Measurements from ENCODE around the gene TEDC2. TPM values are rescaled to one million over a fixed set of nuclear protein-coding genes. Genes with fewer than 3 reads are reported as not detected.
A peak's percentile ranks its signal among the peaks of the same experiment; 100 is the strongest.
"Not testable (repeated sequence)": the region's sequence is repeated elsewhere in the genome, so short reads cannot be mapped to it uniquely, and the experiment has no call there.

TEDC2 gene
- 50.8 and 61.3 TPM in 2 replicates for total RNA-seq (2014; rRNA removed; shearing (Covaris generic))
- 19.1 and 25.2 TPM in 2 replicates for polyA plus RNA-seq (2015; cell fraction: cytosol; rRNA removed)
- 50.9 and 53.2 TPM in 2 replicates for polyA plus RNA-seq (2015; cell fraction: nucleus; rRNA removed)

GRCh38 chr16:2459647-2460390 lies at the start of gene TEDC2:
Gene TEDC2, plus strand, starts transcription at chr16:2460109. Its CDS starts 36 bp downstream, at chr16:2460145.
- DNase-seq (ENCODE audit: low read depth): peak; percentile 95

- DNase-seq (ENCODE audit: low read depth): no peak
These were observed 44.8 kb upstream of the TEDC2 start for GRCh38 chr16:2415085-2415484.

GRCh38 chr16:2420035-2420434 lies 39.9 kb upstream of the TEDC2 start:
- no peak for DNase-seq (ENCODE audit: low read depth)

- DNase-seq (ENCODE audit: low read depth): no peak
These were observed 37.6 kb upstream of the TEDC2 start for GRCh38 chr16:2422123-2422867.

- DNase-seq (ENCODE audit: low read depth): no peak
These were observed 35.6 kb upstream of the TEDC2 start for GRCh38 chr16:2424061-2425007.

- no peak for DNase-seq (ENCODE audit: low read depth)
These were observed 34.8 kb upstream of the TEDC2 start for GRCh38 chr16:2425008-2425518.

GRCh38 chr16:2425825-2426430 lies 34.0 kb upstream of the TEDC2 start:
- no peak for DNase-seq (ENCODE audit: low read depth)

- DNase-seq (ENCODE audit: low read depth): no peak
These were observed 33.0 kb upstream of the TEDC2 start for GRCh38 chr16:2426941-2427361.

- DNase-seq (ENCODE audit: low read depth): no peak
These were observed 32.4 kb upstream of the TEDC2 start for GRCh38 chr16:2427526-2427925.

- peak; percentile 28 for DNase-seq (ENCODE audit: low read depth)
These were observed 31.7 kb upstream of the TEDC2 start for GRCh38 chr16:2428051-2428783.

- DNase-seq (ENCODE audit: low read depth): no peak
These were observed 31.2 kb upstream of the TEDC2 start for GRCh38 chr16:2428784-2429033.

GRCh38 chr16:2429034-2429770 lies 30.7 kb upstream of the TEDC2 start, which contains the start of gene CCNF:
Gene CCNF, plus strand, starts transcription at chr16:2429447. Its CDS starts 35 bp downstream, at chr16:2429482.
- peak; percentile 93 for DNase-seq (ENCODE audit: low read depth)

- no peak for DNase-seq (ENCODE audit: low read depth)
These were observed 29.9 kb upstream of the TEDC2 start for GRCh38 chr16:2429771-2430663.

- no peak for DNase-seq (ENCODE audit: low read depth)
These were observed 27.6 kb upstream of the TEDC2 start for GRCh38 chr16:2432286-2432685.

- DNase-seq (ENCODE audit: low read depth): no peak
These were observed 27.0 kb upstream of the TEDC2 start for GRCh38 chr16:2432801-2433505.

- not testable (repeated sequence) for DNase-seq (ENCODE audit: low read depth)
These were observed 24.7 kb upstream of the TEDC2 start for GRCh38 chr16:2435236-2435635.

- DNase-seq (ENCODE audit: low read depth): no peak
These were observed 23.8 kb upstream of the TEDC2 start for GRCh38 chr16:2436110-2436509.

Measured in HT1080 (cell line).